GM23338 (cell line): ENCODE measurements around the gene KCNJ6. TPM values are rescaled to one million over a fixed set of nuclear protein-coding genes. Genes with fewer than 3 reads are reported as not detected.
A peak's percentile ranks its signal among the peaks of the same experiment; 100 is the strongest.

ENCODE experiments used
- ATAC-seq: fragments of 200-7000 bp; cut with Tn5 transposase; 3 replicates; pipeline ENCODE4 v1.9.1; 2020
- DNase-seq: peaks from one replicate; pipeline ENCODE4 v3.0.0-alpha.2; 2015; ENCODE audit warnings: low spot score
- H2AFZ ChIP-seq: fragments of 200-600 bp; sonication (generic); 2 replicates; pipeline ENCODE4 v1.8.0; 2016; ENCODE audit warnings: antibody characterized with exemption, mild to moderate bottlenecking, moderate library complexity
- H3F3A ChIP-seq: fragments of 200-600 bp; sonication (generic); replicated peaks from 2 replicates; pipeline ENCODE4 v1.8.0; 2017; ENCODE audit warnings: antibody characterized with exemption, mixed run types, low read depth
- H3K27ac ChIP-seq: fragments of 200-600 bp; sonication (generic); 2 replicates; pipeline ENCODE4 v1.6.1; 2016; ENCODE audit warnings: low read depth
- H3K27me3 ChIP-seq: fragments of 200-600 bp; sonication (generic); 2 replicates; pipeline ENCODE4 v1.8.0; 2016; ENCODE audit warnings: mild to moderate bottlenecking, mixed run types, moderate library complexity; ENCODE audit not compliant: insufficient read depth
- H3K36me3 ChIP-seq: fragments of 200-600 bp; sonication (generic); 2 replicates; pipeline ENCODE4 v1.8.0; 2016; ENCODE audit warnings: mild to moderate bottlenecking; ENCODE audit not compliant: insufficient read depth
- H3K4me1 ChIP-seq: fragments of 200-600 bp; sonication (generic); 2 replicates; pipeline ENCODE4 v1.8.0; 2016; ENCODE audit warnings: mild to moderate bottlenecking, moderate library complexity; ENCODE audit not compliant: insufficient read depth
- H3K4me2 ChIP-seq: fragments of 200-600 bp; sonication (generic); 2 replicates; pipeline ENCODE4 v1.7.1; 2017; ENCODE audit warnings: mixed run types
- H3K4me3 ChIP-seq: fragments of 200-600 bp; sonication (generic); 2 replicates; pipeline ENCODE4 v1.6.1; 2016; ENCODE audit warnings: mixed run types
- H3K79me2 ChIP-seq: fragments of 200-600 bp; sonication (generic); replicated peaks from 2 replicates; pipeline ENCODE4 v1.8.0; 2017; ENCODE audit warnings: mild to moderate bottlenecking; ENCODE audit not compliant: insufficient read depth
- H3K9me2 ChIP-seq: fragments of 200-600 bp; sonication (generic); 2 replicates; pipeline ENCODE4 v1.8.0; 2017; ENCODE audit not compliant: insufficient read depth
- H4K20me1 ChIP-seq: fragments of 200-600 bp; sonication (generic); replicated peaks from 2 replicates; pipeline ENCODE4 v1.8.0; 2017; ENCODE audit warnings: mild to moderate bottlenecking; ENCODE audit not compliant: insufficient read depth
- H3K27ac Mint-ChIP-seq: 2 replicates; pipeline ENCODE4 v1.8.0; 2020; ENCODE audit warnings: inconsistent platforms, mild to moderate bottlenecking, moderate library complexity, mixed read lengths
- H3K27me3 Mint-ChIP-seq: 3 replicates; pipeline ENCODE4 v1.8.0; 2022; ENCODE audit warnings: low read depth, mild to moderate bottlenecking, moderate library complexity, mixed read lengths, inconsistent platforms; ENCODE audit not compliant: insufficient read depth, poor library complexity
- H3K36me3 Mint-ChIP-seq: 3 replicates; pipeline ENCODE4 v1.8.0; 2021; ENCODE audit warnings: low read depth, mild to moderate bottlenecking, inconsistent platforms, moderate library complexity, mixed read lengths
- H3K4me1 Mint-ChIP-seq: 3 replicates; pipeline ENCODE4 v1.8.0; 2020; ENCODE audit warnings: mild to moderate bottlenecking, inconsistent platforms, mixed read lengths
- H3K4me3 Mint-ChIP-seq: 3 replicates; pipeline ENCODE4 v1.8.0; 2021; ENCODE audit warnings: moderate library complexity, mild to moderate bottlenecking, inconsistent platforms, mixed read lengths
- H3K9me3 Mint-ChIP-seq: 3 replicates; pipeline ENCODE4 v1.8.0; 2020; ENCODE audit warnings: moderate library complexity, mild to moderate bottlenecking, inconsistent platforms, mixed read lengths
- CTCF ChIP-seq, 2 experiments: fragments of 200-600 bp in 1 of 2; sonication (generic) in 1 of 2; conservative IDR thresholded peaks; 2 replicates each; pipeline versions ENCODE4 v1.5.1 to v1.6.1; 2016 to 2017; ENCODE audit warnings: antibody characterized with exemption in 2 of 2, low read depth in 2 of 2, mild to moderate bottlenecking in 2 of 2, moderate library complexity in 1 of 2
- EZH2phosphoT487 ChIP-seq: fragments of 200-600 bp; sonication (generic); IDR thresholded peaks from one replicate; pipeline ENCODE4 v1.8.1; 2018; ENCODE audit warnings: antibody characterized with exemption; ENCODE audit not compliant: unreplicated experiment
- NANOG ChIP-seq: IDR thresholded peaks from 2 replicates; pipeline ENCODE4 v1.6.1; 2016; ENCODE audit warnings: antibody characterized with exemption, borderline replicate concordance
- ZNF331 ChIP-seq: fragments of 250-450 bp; sonication (Bioruptor Pico); IDR thresholded peaks from 2 replicates; pipeline ENCODE4 v1.5.0; 2020; ENCODE audit warnings: low read depth, mild to moderate bottlenecking, moderate library complexity
- polyA plus RNA-seq: library from polyadenylated mRNA; unstranded; fragments of >200 nt; fragmentation: Nextera tagmentation; extraction: Ambion mirVana; gene quantifications from 2 replicates; pipeline ENCODE4 v1.2.1, GENCODE V29; 2016
- total RNA-seq: library from RNA; depleted of rRNA; stranded (reverse); fragments of >200 nt; shearing (Covaris generic); gene quantifications from 2 replicates; pipeline ENCODE4 v1.2.3, GENCODE V29; 2014
- TF ChIP-seq, protein P1 (sequence below): IDR thresholded peaks from 2 replicates; pipeline ENCODE4 v1.6.1; 2016; ENCODE audit warnings: antibody characterized with exemption

The KCNJ6 gene
- total and polyA plus RNA-seq, 2 experiments from 2014 or later = 0.48 to 0.52 TPM

- no peaks in the 10 kb centered on the region for H3F3A ChIP-seq
- H3K79me2 ChIP-seq = no peaks in the 10 kb centered on the region
- DNase-seq = peak; percentile 37
- peak overlapping the region; percentile 90 for H3K4me2 ChIP-seq
- TF ChIP-seq EZH2phosphoT487 = no peak
- TF ChIP-seq ZNF331 (CRISPR knock-in tag) = no peak
- H3K36me3 ChIP-seq = no peaks in the 10 kb centered on the region
- Mint-ChIP-seq H3K9me3 (no peaks in the 10 kb centered on the region), H3K27ac (no peak overlapping the region), H3K4me3 (peak overlapping the region; percentile 75), H3K27me3 (peaks cover 25% of the 10 kb centered on the region), H3K36me3 (no peaks in the 10 kb centered on the region; the same call in 2 of the 3 replicates), H3K4me1 (peaks cover 27% of the 10 kb centered on the region)
- peaks cover 19% of the 10 kb centered on the region for H3K4me1 ChIP-seq
- ATAC-seq = peak; percentile 15
- H3K4me3 ChIP-seq = peak overlapping the region; percentile 77
- H3K9me2 ChIP-seq = no peaks in the 10 kb centered on the region; the same call in 1 of the 2 replicates
- H4K20me1 ChIP-seq = 0 out of 2 replicates have a peak, but pooled peaks cover 3% of the 10 kb centered on the region
- no peak overlapping the region for H3K27ac ChIP-seq
- peak overlapping the region; percentile 100 for H2AFZ ChIP-seq
- H3K27me3 ChIP-seq = peaks cover 17% of the 10 kb centered on the region
These were observed 753 bp downstream of the KCNJ6 start for GRCh38 chr21:37915497-37915911.

DNA sequence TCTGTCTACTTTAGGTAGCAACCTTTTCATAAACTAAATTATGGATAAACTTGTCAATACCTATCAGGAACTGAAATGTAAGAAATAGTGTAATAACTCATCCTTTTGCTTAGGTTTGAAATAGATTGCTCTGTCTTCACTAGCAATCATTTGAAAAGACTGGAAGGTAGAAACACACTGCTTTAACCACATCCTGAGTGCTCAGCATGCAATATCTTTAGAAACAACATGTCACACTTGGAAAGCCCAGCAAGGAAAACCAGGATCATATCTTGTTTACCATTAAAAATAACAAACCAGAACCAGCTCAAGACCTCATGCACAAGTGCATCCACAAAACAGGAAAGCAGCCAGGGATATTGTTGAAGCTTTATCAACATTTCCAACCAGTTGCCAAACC, 3.6 kb downstream of the KCNJ6 start:
- peaks cover 14% of the 10 kb centered on the region for H3K4me1 Mint-ChIP-seq
- H3K27ac Mint-ChIP-seq = no peak overlapping the region
- Histone ChIP-seq H3K9me2 (no peaks in the 10 kb centered on the region), H2AFZ (no peak overlapping the region), H3K36me3 (no peaks in the 10 kb centered on the region), H3F3A (no peaks in the 10 kb centered on the region), H3K79me2 (no peaks in the 10 kb centered on the region), H3K4me2 (no peak overlapping the region), H3K4me1 (peaks cover 14% of the 10 kb centered on the region), H3K27ac (no peak overlapping the region), H3K4me3 (no peak overlapping the region), H4K20me1 (0 out of 2 replicates have a peak, but pooled peaks cover 3% of the 10 kb centered on the region), H3K27me3 (peaks cover 17% of the 10 kb centered on the region)
- no peak overlapping the region for H3K4me3 Mint-ChIP-seq
- TF ChIP-seq, protein P1, sequence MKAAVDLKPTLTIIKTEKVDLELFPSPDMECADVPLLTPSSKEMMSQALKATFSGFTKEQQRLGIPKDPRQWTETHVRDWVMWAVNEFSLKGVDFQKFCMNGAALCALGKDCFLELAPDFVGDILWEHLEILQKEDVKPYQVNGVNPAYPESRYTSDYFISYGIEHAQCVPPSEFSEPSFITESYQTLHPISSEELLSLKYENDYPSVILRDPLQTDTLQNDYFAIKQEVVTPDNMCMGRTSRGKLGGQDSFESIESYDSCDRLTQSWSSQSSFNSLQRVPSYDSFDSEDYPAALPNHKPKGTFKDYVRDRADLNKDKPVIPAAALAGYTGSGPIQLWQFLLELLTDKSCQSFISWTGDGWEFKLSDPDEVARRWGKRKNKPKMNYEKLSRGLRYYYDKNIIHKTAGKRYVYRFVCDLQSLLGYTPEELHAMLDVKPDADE = no peak
- no peak for TF ChIP-seq ZNF331 (CRISPR knock-in tag)
- TF ChIP-seq NANOG = no peak
- TF ChIP-seq CTCF (conservative IDR thresholded peaks at IDR 0.05; ENCODE audit: low read depth in 2 of 2) = no peak
- H3K36me3 Mint-ChIP-seq = no peaks in the 10 kb centered on the region
- DNase-seq (no peak), ATAC-seq (no peak)
- peaks cover 25% of the 10 kb centered on the region for H3K27me3 Mint-ChIP-seq
- H3K9me3 Mint-ChIP-seq = no peaks in the 10 kb centered on the region

- no peaks in the 10 kb centered on the region for H3K9me3 Mint-ChIP-seq
- H3K27ac Mint-ChIP-seq = no peak overlapping the region
These were observed 6.3 kb downstream of the KCNJ6 start for GRCh38 chr21:37909936-37910335.

More at GRCh38 chr21:37909936-37910335, 6.3 kb downstream of the KCNJ6 start:
- H3K36me3 Mint-ChIP-seq = no peaks in the 10 kb centered on the region
- Histone ChIP-seq H3K4me3 (no peak overlapping the region), H4K20me1 (0 out of 2 replicates have a peak, but pooled peaks cover 3% of the 10 kb centered on the region), H3F3A (no peaks in the 10 kb centered on the region), H3K9me2 (no peaks in the 10 kb centered on the region), H3K27me3 (peaks cover 7% of the 10 kb centered on the region), H3K4me2 (no peak overlapping the region), H3K27ac (no peak overlapping the region), H3K4me1 (peaks cover 5% of the 10 kb centered on the region), H3K36me3 (no peaks in the 10 kb centered on the region), H2AFZ (no peak overlapping the region), H3K79me2 (no peaks in the 10 kb centered on the region)
- TF ChIP-seq ZNF331 (CRISPR knock-in tag) = no peak
- peak; percentile 24 to 36; a peak in 3 of 4 replicates for TF ChIP-seq CTCF (conservative IDR thresholded peaks at IDR 0.05; ENCODE audit: low read depth in 2 of 2)
- ATAC-seq (peak; percentile 11; the same call in 1 of the 3 replicates), DNase-seq (peak; percentile 34)
- H3K4me3 Mint-ChIP-seq = no peak overlapping the region
- peaks cover 15% of the 10 kb centered on the region for H3K27me3 Mint-ChIP-seq
- peaks cover 11% of the 10 kb centered on the region; the same call in 2 of the 3 replicates for H3K4me1 Mint-ChIP-seq
